CD4-positive, CD25-positive, alpha-beta regulatory T cell (primary cell): ENCODE data around the gene CCDC178. TPM values are rescaled to one million over a fixed set of nuclear protein-coding genes. Genes with fewer than 3 reads are reported as not detected.
"Not testable (repeated sequence)": the region's sequence is repeated elsewhere in the genome, so short reads cannot be mapped to it uniquely, and the experiment has no call there.

Experiments
- ATAC-seq, 2 donors: fragments of 150-1000 bp; cut with Tn5 transposase; one replicate each; pipeline ENCODE4 v1.10.0; 2021; ENCODE audit warnings: low read depth in 2 of 2, moderate number of reproducible peaks in 2 of 2, moderate library complexity in 1 of 2
- DNase-seq, 3 donors: peaks; one replicate each; pipeline versions ENCODE4 v3.0.0 to v3.0.0-alpha.2; 2012 to 2022; ENCODE audit warnings: mixed read lengths in 1 of 3
- H3K27ac ChIP-seq: one replicate; pipeline ENCODE4 v1.7.0; 2013; ENCODE audit warnings: mild to moderate bottlenecking, low read length; ENCODE audit not compliant: insufficient read depth, poor library complexity, severe bottlenecking
- H3K27me3 ChIP-seq: one replicate; pipeline ENCODE4 v1.7.0; 2013; ENCODE audit warnings: low read length; ENCODE audit not compliant: control insufficient read depth, insufficient read depth
- H3K36me3 ChIP-seq: one replicate; pipeline ENCODE4 v1.7.0; 2013; ENCODE audit warnings: mild to moderate bottlenecking, low read length, moderate library complexity; ENCODE audit not compliant: control insufficient read depth, insufficient read depth
- H3K4me1 ChIP-seq: 2 replicates; pipeline ENCODE4 v1.7.0; 2013; ENCODE audit warnings: mild to moderate bottlenecking, low read length; ENCODE audit not compliant: insufficient read depth, control insufficient read depth, poor library complexity, severe bottlenecking
- H3K4me3 ChIP-seq: one replicate; pipeline ENCODE4 v1.7.0; 2013; ENCODE audit warnings: low read depth, mild to moderate bottlenecking, low read length, moderate library complexity
- H3K9me3 ChIP-seq, 2 experiments: 1 replicate in 1 of 2; 2 replicates in 1 of 2; pipeline ENCODE4 v1.7.0; 2013; ENCODE audit warnings: low read length in 2 of 2, mild to moderate bottlenecking in 1 of 2, moderate library complexity in 1 of 2; ENCODE audit not compliant: control insufficient read depth in 2 of 2
- H3K27ac Mint-ChIP-seq, 3 donors: one replicate each; pipeline ENCODE4 v1.8.0; 2020 to 2022; ENCODE audit warnings: mild to moderate bottlenecking in 3 of 3, mixed read lengths in 3 of 3, moderate library complexity in 2 of 3
- H3K27me3 Mint-ChIP-seq: one replicate; pipeline ENCODE4 v1.8.0; 2022; ENCODE audit warnings: mild to moderate bottlenecking, mixed read lengths
- H3K36me3 Mint-ChIP-seq: one replicate; pipeline ENCODE4 v1.8.0; 2020; ENCODE audit warnings: mixed read lengths
- H3K4me1 Mint-ChIP-seq, 4 donors: one replicate each; pipeline ENCODE4 v1.8.0; 2020 to 2022; ENCODE audit warnings: mixed read lengths in 4 of 4, mild to moderate bottlenecking in 1 of 4
- H3K4me3 Mint-ChIP-seq, 4 donors: one replicate each; pipeline ENCODE4 v1.8.0; 2020 to 2022; ENCODE audit warnings: mild to moderate bottlenecking in 4 of 4, mixed read lengths in 4 of 4, moderate library complexity in 3 of 4
- H3K9me3 Mint-ChIP-seq, 7 donors: one replicate each; pipeline ENCODE4 v1.8.0; 2020 to 2022; ENCODE audit warnings: mixed read lengths in 7 of 7, mild to moderate bottlenecking in 3 of 7, moderate library complexity in 2 of 7
- polyA plus RNA-seq, 4 donors: library from polyadenylated mRNA; unstranded; fragments of 300-500 nt; fragmentation: Illumina TruSeq; gene quantifications; one replicate each; pipeline ENCODE4 v1.2.3, GENCODE V29; 2021
- total RNA-seq: library from RNA; stranded (reverse); gene quantifications from one replicate; pipeline ENCODE4 v1.2.3, GENCODE V29; 2022

CCDC178 gene
- total and polyA plus RNA-seq, 5 donors from 2014 or later = not detected

DNA sequence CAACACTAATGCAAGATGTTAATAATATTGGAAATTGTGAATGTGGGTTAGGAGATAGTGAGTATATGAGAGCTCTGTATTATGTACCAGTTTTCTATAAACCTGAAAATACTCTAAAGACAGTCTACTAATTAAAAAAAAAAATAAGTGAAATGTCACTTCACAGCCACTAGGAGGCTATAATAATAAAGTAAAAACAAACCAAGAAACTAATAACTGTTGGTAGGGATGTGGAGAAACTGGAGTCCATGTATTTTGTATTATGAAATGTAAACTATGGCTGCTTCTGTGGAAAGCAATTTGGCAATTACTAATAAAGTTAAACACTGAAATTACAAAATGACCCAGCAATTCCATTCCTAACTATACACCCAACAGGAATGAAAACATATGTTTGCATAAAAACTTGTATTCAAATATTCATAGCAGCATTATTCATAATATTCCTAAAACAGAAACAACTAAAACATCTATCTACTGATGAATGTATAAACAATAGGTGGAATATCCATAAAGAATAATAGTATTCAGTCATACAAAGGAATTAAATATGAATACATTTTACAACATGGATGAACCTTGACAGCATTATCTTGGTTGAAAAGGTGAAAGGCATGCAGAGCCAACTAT lies 36.2 kb downstream of the CCDC178 start:
- DNase-seq (no peak), ATAC-seq (no peak)
- no peak overlapping the region for H3K27ac ChIP-seq
- Mint-ChIP-seq H3K27ac (no peak overlapping the region), H3K4me1 (no peaks in the 10 kb centered on the region), H3K36me3 (no peaks in the 10 kb centered on the region), H3K27me3 (no peaks in the 10 kb centered on the region), H3K4me3 (no peak overlapping the region), H3K9me3 (peaks cover 0 to 29% (median 3%) of the 10 kb centered on the region in 7 donors)
- H3K4me3 ChIP-seq = no peak overlapping the region
- H3K4me1 ChIP-seq = no peaks in the 10 kb centered on the region
- no peaks in the 10 kb centered on the region for H3K9me3 ChIP-seq
- H3K36me3 ChIP-seq = no peaks in the 10 kb centered on the region
- no peaks in the 10 kb centered on the region for H3K27me3 ChIP-seq

DNA sequence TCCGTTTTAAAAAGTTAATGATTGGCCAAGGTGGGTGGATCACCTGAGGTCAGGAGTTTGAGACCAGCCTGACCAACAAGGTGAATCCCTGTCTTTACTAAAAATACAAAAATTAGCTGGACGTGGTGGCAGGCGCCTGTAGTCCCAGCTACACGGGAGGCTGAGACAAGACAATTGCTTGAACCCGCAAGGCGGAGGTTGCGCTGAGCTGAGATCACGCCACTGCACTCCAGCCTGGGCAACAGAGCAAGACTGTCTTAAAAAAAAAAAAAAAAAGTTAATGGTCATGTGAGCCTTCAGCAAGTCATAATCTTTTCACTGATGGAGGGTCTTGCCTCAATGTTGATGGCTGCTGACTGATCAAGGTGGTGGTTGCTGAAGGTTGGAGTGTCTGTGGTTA lies 41.6 kb downstream of the CCDC178 start:
- H3K4me3 Mint-ChIP-seq, H3K4me1 Mint-ChIP-seq, DNase-seq, H3K9me3 ChIP-seq, ATAC-seq, H3K4me1 ChIP-seq, H3K27me3 Mint-ChIP-seq, H3K36me3 Mint-ChIP-seq, H3K4me3 ChIP-seq, H3K27ac ChIP-seq, H3K27me3 ChIP-seq, H3K27ac Mint-ChIP-seq, H3K36me3 ChIP-seq: not testable (repeated sequence)
- peaks cover 0 to 32% (median 3%) of the 10 kb centered on the region in 7 donors for H3K9me3 Mint-ChIP-seq

DNA sequence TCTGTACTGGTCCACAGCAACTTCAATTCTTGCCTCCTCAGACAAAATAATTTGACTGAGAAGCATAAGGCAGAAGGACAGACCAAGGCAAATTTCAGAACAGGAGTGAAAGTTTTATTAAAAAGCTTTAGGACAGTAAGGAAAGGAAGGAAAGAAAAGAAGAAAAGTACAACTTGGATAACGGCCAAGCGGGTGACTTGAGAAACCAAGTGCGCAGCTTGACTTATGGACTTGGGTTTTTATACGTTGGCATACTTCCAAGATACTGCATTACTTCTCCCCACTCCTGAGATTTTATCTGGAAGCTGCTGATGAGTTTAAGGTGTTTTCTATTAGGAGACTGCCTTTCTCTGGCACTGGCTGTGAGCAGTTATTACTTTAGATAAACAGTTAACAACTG lies 64.7 kb downstream of the CCDC178 start:
- no peak overlapping the region for H3K4me3 ChIP-seq
- no peaks in the 10 kb centered on the region for H3K36me3 ChIP-seq
- peaks cover under 1 to 14% (median 9%) of the 10 kb centered on the region in 7 donors for H3K9me3 Mint-ChIP-seq
- H3K27me3 Mint-ChIP-seq = no peaks in the 10 kb centered on the region
- H3K27me3 ChIP-seq = no peaks in the 10 kb centered on the region
- H3K27ac Mint-ChIP-seq = no peak overlapping the region
- H3K27ac ChIP-seq = no peak overlapping the region
- H3K4me1 ChIP-seq = no peaks in the 10 kb centered on the region
- H3K9me3 ChIP-seq = peaks cover 0 to 11% of the 10 kb centered on the region in 2 experiments
- no peak for ATAC-seq
- H3K4me1 Mint-ChIP-seq = no peaks in the 10 kb centered on the region
- DNase-seq = no peak
- no peak overlapping the region for H3K4me3 Mint-ChIP-seq
- no peaks in the 10 kb centered on the region for H3K36me3 Mint-ChIP-seq

DNA sequence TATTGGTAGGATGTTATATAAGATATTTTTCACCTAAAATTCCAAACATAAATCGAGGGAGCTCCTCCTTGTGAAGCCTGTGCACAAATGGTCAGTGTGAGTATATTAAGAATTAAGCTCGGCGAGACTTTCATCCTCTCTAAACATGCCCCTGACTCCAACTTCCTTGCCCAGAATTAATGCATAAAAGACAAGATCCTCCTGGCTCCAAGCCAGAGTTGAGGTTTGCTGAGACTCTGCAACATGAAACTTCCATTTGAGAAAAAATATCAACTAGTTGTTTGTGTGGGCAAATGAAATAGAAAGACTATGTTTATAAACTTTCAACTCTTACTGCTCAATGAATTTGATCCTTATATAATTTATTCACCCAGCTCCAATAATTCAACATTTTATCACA lies 68.1 kb downstream of the CCDC178 start:
- Histone ChIP-seq H3K27ac (no peak overlapping the region), H3K4me3 (no peak overlapping the region), H3K27me3 (no peaks in the 10 kb centered on the region), H3K4me1 (no peaks in the 10 kb centered on the region), H3K9me3 (peaks cover 0 to 2% of the 10 kb centered on the region in 2 experiments), H3K36me3 (no peaks in the 10 kb centered on the region)
- H3K27me3 Mint-ChIP-seq = no peaks in the 10 kb centered on the region
- no peaks in the 10 kb centered on the region for H3K36me3 Mint-ChIP-seq
- no peak overlapping the region for H3K4me3 Mint-ChIP-seq
- H3K27ac Mint-ChIP-seq = no peak overlapping the region
- H3K4me1 Mint-ChIP-seq = no peaks in the 10 kb centered on the region
- peaks cover 0 to 16% (median 6%) of the 10 kb centered on the region in 7 donors for H3K9me3 Mint-ChIP-seq
- DNase-seq (no peak), ATAC-seq (no peak)

DNA sequence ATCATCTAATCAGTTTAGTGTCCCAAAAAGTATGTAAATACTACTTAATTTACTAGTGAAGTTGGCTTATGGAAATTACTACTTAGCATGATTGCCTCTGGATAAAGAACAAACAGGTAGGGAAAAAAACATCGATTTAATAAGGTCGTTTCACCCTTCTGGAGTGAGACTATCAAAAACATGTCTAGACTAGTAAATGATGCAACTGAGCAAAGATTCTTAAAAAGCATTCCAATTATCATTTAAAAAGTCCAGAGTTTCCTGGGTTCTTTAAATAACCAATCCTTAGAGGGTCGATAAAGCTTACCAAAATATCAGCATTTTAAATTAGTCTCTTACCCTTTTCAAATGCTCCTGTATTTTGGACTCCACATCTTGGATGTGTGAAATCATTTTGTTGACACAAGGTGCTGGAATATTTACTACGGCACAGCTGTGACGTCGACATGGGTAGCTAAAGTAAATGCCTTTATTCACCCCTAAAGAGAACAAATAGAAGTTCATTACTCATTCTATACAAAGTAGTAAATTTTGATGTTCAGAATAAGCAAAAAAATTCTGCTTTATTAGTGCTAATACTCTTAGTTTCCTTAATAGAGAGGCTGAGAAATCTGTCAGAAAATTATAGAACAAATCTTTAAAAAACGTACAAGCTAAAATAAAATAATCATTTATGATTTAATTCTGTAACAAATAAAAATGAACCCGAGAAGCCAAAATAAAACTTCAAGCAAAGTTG lies 70.6 kb downstream of the CCDC178 start:
- Mint-ChIP-seq H3K4me3 (no peak overlapping the region), H3K36me3 (no peaks in the 10 kb centered on the region), H3K9me3 (peaks cover 0 to 13% (median 4%) of the 10 kb centered on the region in 7 donors), H3K4me1 (no peaks in the 10 kb centered on the region), H3K27me3 (no peaks in the 10 kb centered on the region), H3K27ac (no peak overlapping the region)
- H3K4me3 ChIP-seq = no peak overlapping the region
- no peak overlapping the region for H3K27ac ChIP-seq
- H3K9me3 ChIP-seq = peaks cover 0 to 2% of the 10 kb centered on the region in 2 experiments
- DNase-seq = no peak
- ATAC-seq = no peak
- no peaks in the 10 kb centered on the region for H3K36me3 ChIP-seq
- no peaks in the 10 kb centered on the region for H3K27me3 ChIP-seq
- no peaks in the 10 kb centered on the region for H3K4me1 ChIP-seq

DNA sequence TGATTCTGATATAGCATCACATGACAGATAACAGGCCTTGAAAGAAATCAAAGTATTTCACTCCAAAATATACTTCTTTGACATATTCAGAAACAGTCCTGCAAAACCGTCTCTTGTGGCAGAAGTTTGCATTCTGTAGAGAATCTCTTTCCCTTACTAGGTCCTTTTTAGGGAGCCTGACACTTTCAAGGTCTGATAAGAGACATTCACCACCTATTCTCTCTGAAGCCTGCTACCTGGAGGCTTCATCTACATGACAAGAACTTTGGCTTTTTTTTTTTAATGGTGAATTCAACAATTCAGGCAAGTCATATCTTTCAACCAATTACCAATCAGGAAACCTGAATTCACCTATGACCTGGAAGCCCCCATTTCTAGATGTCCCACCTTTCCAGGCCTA lies 83.8 kb downstream of the CCDC178 start:
- H3K27ac Mint-ChIP-seq = no peak overlapping the region
- H3K9me3 Mint-ChIP-seq = peaks cover 3 to 26% (median 9%) of the 10 kb centered on the region in 7 donors
- H3K36me3 Mint-ChIP-seq = no peaks in the 10 kb centered on the region
- H3K9me3 ChIP-seq = peaks cover 3 to 10% of the 10 kb centered on the region in 2 experiments
- H3K27me3 ChIP-seq = no peaks in the 10 kb centered on the region
- DNase-seq (no peak), ATAC-seq (no peak)
- no peaks in the 10 kb centered on the region for H3K27me3 Mint-ChIP-seq
- no peaks in the 10 kb centered on the region for H3K4me1 Mint-ChIP-seq
- H3K4me3 Mint-ChIP-seq = no peak overlapping the region
- H3K27ac ChIP-seq = no peak overlapping the region
- H3K4me3 ChIP-seq = no peak overlapping the region
- H3K36me3 ChIP-seq = no peaks in the 10 kb centered on the region
- H3K4me1 ChIP-seq = no peaks in the 10 kb centered on the region

DNA sequence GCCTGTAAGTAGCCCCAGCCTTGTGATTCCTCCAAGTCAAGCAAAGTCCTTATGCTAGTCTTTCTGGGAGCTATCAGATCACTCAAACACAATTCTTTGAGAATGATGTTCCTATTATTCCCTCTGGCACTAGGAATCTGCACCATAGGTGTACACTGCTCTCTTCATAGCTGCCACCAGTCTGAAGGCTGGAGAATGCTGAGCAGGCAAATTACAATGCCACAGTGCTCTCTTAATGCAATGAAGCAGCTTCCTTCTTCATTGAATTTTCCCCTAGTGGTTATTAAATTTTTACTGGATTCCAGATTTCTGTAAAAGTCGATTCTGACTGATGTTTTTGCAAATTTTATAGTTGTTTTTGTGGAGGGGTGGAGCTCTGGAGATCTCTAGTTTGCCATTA lies 84.8 kb downstream of the CCDC178 start:
- ATAC-seq (no peak), DNase-seq (no peak)
- no peak overlapping the region for H3K27ac Mint-ChIP-seq
- H3K36me3 Mint-ChIP-seq = no peaks in the 10 kb centered on the region
- H3K4me1 ChIP-seq = no peaks in the 10 kb centered on the region
- H3K4me3 Mint-ChIP-seq = no peak overlapping the region
- no peaks in the 10 kb centered on the region for H3K4me1 Mint-ChIP-seq
- no peaks in the 10 kb centered on the region for H3K27me3 ChIP-seq
- H3K9me3 Mint-ChIP-seq = peaks cover 3 to 26% (median 9%) of the 10 kb centered on the region in 7 donors
- H3K27ac ChIP-seq = no peak overlapping the region
- H3K27me3 Mint-ChIP-seq = no peaks in the 10 kb centered on the region
- H3K9me3 ChIP-seq = peaks cover 0 to 10% of the 10 kb centered on the region in 2 experiments
- no peaks in the 10 kb centered on the region for H3K36me3 ChIP-seq
- H3K4me3 ChIP-seq = no peak overlapping the region

DNA sequence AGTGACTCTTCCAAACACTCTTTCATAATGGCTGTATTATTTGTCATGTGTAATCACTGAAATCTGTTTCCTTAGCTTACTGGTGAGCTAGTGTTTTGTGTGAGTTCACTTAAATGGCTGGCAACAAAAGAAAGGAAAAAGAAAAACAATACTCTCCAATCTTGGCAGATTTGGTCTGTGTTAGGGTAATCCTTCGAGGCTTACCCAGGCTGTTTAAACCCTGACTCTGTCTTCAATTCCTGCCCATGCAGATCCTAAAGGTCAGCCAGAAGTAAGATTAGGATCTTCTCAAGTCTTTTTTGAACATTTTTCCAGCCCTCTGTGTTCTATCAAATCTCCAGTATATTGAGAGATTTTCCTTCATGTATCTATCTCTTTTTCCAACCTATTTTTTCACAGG lies 85.3 kb downstream of the CCDC178 start:
- Histone ChIP-seq H3K4me3 (no peak overlapping the region), H3K36me3 (no peaks in the 10 kb centered on the region), H3K27me3 (no peaks in the 10 kb centered on the region), H3K27ac (no peak overlapping the region), H3K4me1 (no peaks in the 10 kb centered on the region), H3K9me3 (peaks cover 0 to 10% of the 10 kb centered on the region in 2 experiments)
- Mint-ChIP-seq H3K36me3 (no peaks in the 10 kb centered on the region), H3K27me3 (no peaks in the 10 kb centered on the region), H3K9me3 (peaks cover 3 to 26% (median 10%) of the 10 kb centered on the region in 7 donors), H3K4me1 (no peaks in the 10 kb centered on the region), H3K4me3 (no peak overlapping the region), H3K27ac (no peak overlapping the region)
- no peak for ATAC-seq
- no peak for DNase-seq
